ENCODE results near the gene SLIT3.

SLIT3 gene

DNA sequence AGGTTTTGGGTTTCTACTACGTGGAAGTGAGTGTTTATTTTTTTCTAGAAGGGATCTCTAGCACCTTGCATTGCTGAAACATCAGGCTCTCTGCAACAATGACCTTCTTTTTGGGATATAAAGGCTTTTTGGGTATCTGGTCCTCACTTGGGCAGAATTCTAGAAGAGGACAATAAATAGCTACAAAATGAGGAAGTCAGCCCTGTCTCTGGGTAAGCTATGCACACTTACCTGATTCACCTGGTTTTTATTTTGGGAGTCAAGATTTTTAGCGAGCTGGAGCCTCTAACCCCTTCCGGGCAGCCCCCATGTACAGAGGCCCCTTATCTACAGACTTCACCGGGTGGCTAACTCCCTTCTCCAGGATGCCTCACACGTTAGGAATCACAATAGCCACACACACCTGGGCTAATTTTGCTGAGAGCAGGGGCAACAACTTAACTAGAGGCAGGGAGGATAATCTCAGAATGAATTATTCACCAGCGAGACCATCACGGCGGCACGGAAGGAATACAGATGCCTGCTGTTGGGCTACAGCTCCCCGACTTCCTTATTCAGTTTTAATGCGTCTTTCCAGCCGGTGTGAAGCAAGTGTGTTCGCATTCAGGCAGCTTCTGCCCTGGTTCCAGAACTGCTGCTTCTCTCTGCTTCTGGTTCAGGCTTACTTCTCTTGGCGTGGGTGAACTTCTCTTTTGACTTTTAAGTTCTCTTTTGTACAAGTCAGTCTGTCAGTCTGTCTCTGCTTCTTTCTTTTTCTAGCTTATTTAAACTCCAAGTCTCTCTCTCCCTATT lies 380.7 kb downstream of the SLIT3 start:
- Histone ChIP-seq H3K27me3 (ENCODE audit: control insufficient read depth in 2 of 2, insufficient read depth in 2 of 2, low read length in 2 of 2) (peaks cover 2 to 6% of the 10 kb centered on the region in 2 donors), H3K4me1 (ENCODE audit: control insufficient read depth in 2 of 2, insufficient read depth in 2 of 2, low read length in 2 of 2) (peaks cover 0 to 3% of the 10 kb centered on the region in 2 donors), H3K4me3 (ENCODE audit: low read length in 2 of 2) (no peak overlapping the region), H3K36me3 (ENCODE audit: control insufficient read depth in 2 of 2, insufficient read depth in 2 of 2, low read length in 2 of 2) (no peaks in the 10 kb centered on the region), H3K27ac (ENCODE audit: low read depth in 2 of 2, low read length in 2 of 2) (no peak overlapping the region), H3K9me3 (ENCODE audit: control insufficient read depth in 2 of 2, low read length in 2 of 2) (no peaks in the 10 kb centered on the region), H3K9ac (ENCODE audit: low read depth in 1 of 2, low read length in 2 of 2) (no peak overlapping the region)

- peaks cover 2 to 6% of the 10 kb centered on the region in 2 donors for H3K27me3 ChIP-seq (ENCODE audit: control insufficient read depth in 2 of 2, insufficient read depth in 2 of 2, low read length in 2 of 2)
- H3K27ac ChIP-seq (ENCODE audit: low read depth in 2 of 2, low read length in 2 of 2): no peak overlapping the region
- no peaks in the 10 kb centered on the region for H3K9me3 ChIP-seq (ENCODE audit: control insufficient read depth in 2 of 2, low read length in 2 of 2)
These were observed 382.9 kb downstream of the SLIT3 start for GRCh38 chr5:168917947-168918600.

GRCh38 chr5:168916852-168917251 lies 384.1 kb downstream of the SLIT3 start:
- no peaks in the 10 kb centered on the region for H3K9me3 ChIP-seq (ENCODE audit: control insufficient read depth in 2 of 2, low read length in 2 of 2)
- H3K27ac ChIP-seq (ENCODE audit: low read depth in 2 of 2, low read length in 2 of 2): no peak overlapping the region
- H3K9ac ChIP-seq (ENCODE audit: low read depth in 1 of 2, low read length in 2 of 2): no peak overlapping the region
- H3K4me3 ChIP-seq (ENCODE audit: low read length in 2 of 2): no peak overlapping the region
- H3K36me3 ChIP-seq (ENCODE audit: control insufficient read depth in 2 of 2, insufficient read depth in 2 of 2, low read length in 2 of 2): no peaks in the 10 kb centered on the region
- peaks cover 0 to 6% of the 10 kb centered on the region in 2 donors for H3K27me3 ChIP-seq (ENCODE audit: control insufficient read depth in 2 of 2, insufficient read depth in 2 of 2, low read length in 2 of 2)
- peaks cover 0 to 3% of the 10 kb centered on the region in 2 donors for H3K4me1 ChIP-seq (ENCODE audit: control insufficient read depth in 2 of 2, insufficient read depth in 2 of 2, low read length in 2 of 2)

More at GRCh38 chr5:168917947-168918600, 382.9 kb downstream of the SLIT3 start:
- no peak overlapping the region for H3K9ac ChIP-seq (ENCODE audit: low read depth in 1 of 2, low read length in 2 of 2)
- no peak overlapping the region for H3K4me3 ChIP-seq (ENCODE audit: low read length in 2 of 2)
- peaks cover 0 to 3% of the 10 kb centered on the region in 2 donors for H3K4me1 ChIP-seq (ENCODE audit: control insufficient read depth in 2 of 2, insufficient read depth in 2 of 2, low read length in 2 of 2)
- no peaks in the 10 kb centered on the region for H3K36me3 ChIP-seq (ENCODE audit: control insufficient read depth in 2 of 2, insufficient read depth in 2 of 2, low read length in 2 of 2)

GRCh38 chr5:168916266-168916665 lies 384.7 kb downstream of the SLIT3 start:
- H3K4me3 ChIP-seq (ENCODE audit: low read length in 2 of 2): no peak overlapping the region
- peaks cover 0 to 3% of the 10 kb centered on the region in 2 donors for H3K4me1 ChIP-seq (ENCODE audit: control insufficient read depth in 2 of 2, insufficient read depth in 2 of 2, low read length in 2 of 2)
- no peak overlapping the region for H3K9ac ChIP-seq (ENCODE audit: low read depth in 1 of 2, low read length in 2 of 2)
- H3K27ac ChIP-seq (ENCODE audit: low read depth in 2 of 2, low read length in 2 of 2): no peak overlapping the region
- no peaks in the 10 kb centered on the region for H3K36me3 ChIP-seq (ENCODE audit: control insufficient read depth in 2 of 2, insufficient read depth in 2 of 2, low read length in 2 of 2)
- H3K9me3 ChIP-seq (ENCODE audit: control insufficient read depth in 2 of 2, low read length in 2 of 2): no peaks in the 10 kb centered on the region
- peaks cover 0 to 6% of the 10 kb centered on the region in 2 donors for H3K27me3 ChIP-seq (ENCODE audit: control insufficient read depth in 2 of 2, insufficient read depth in 2 of 2, low read length in 2 of 2)

DNA sequence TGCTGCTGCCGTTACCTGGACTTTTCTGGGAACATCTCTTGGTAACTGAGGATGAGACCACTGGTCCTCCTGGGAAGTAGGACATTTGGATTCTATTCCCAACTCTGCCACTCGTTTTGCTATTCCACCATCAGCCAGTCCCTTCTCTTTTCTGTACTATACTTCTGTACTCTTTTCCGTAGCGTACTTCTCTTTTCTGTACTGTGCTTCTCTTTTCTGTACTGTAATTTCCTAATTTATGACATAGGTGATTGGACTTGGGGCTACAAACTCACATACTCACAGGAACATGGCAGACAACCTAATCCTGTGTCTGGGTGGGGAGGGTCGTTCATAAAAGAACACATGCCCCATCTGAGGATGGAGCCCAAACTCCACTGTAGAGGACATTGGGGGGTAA lies 386.4 kb downstream of the SLIT3 start:
- H3K27me3 ChIP-seq (ENCODE audit: control insufficient read depth in 2 of 2, insufficient read depth in 2 of 2, low read length in 2 of 2): peaks cover 0 to 4% of the 10 kb centered on the region in 2 donors
- H3K9ac ChIP-seq (ENCODE audit: low read depth in 1 of 2, low read length in 2 of 2): no peak overlapping the region
- no peak overlapping the region for H3K4me3 ChIP-seq (ENCODE audit: low read length in 2 of 2)
- peaks cover 0 to 3% of the 10 kb centered on the region in 2 donors for H3K4me1 ChIP-seq (ENCODE audit: control insufficient read depth in 2 of 2, insufficient read depth in 2 of 2, low read length in 2 of 2)
- no peaks in the 10 kb centered on the region for H3K9me3 ChIP-seq (ENCODE audit: control insufficient read depth in 2 of 2, low read length in 2 of 2)
- no peak overlapping the region for H3K27ac ChIP-seq (ENCODE audit: low read depth in 2 of 2, low read length in 2 of 2)
- no peaks in the 10 kb centered on the region for H3K36me3 ChIP-seq (ENCODE audit: control insufficient read depth in 2 of 2, insufficient read depth in 2 of 2, low read length in 2 of 2)

- no peaks in the 10 kb centered on the region for H3K9me3 ChIP-seq (ENCODE audit: control insufficient read depth in 2 of 2, low read length in 2 of 2)
- H3K4me3 ChIP-seq (ENCODE audit: low read length in 2 of 2): no peak overlapping the region
- H3K4me1 ChIP-seq (ENCODE audit: control insufficient read depth in 2 of 2, insufficient read depth in 2 of 2, low read length in 2 of 2): no peaks in the 10 kb centered on the region
- H3K36me3 ChIP-seq (ENCODE audit: control insufficient read depth in 2 of 2, insufficient read depth in 2 of 2, low read length in 2 of 2): no peaks in the 10 kb centered on the region
- H3K9ac ChIP-seq (ENCODE audit: low read depth in 1 of 2, low read length in 2 of 2): no peak overlapping the region
- H3K27ac ChIP-seq (ENCODE audit: low read depth in 2 of 2, low read length in 2 of 2): no peak overlapping the region
- H3K27me3 ChIP-seq (ENCODE audit: control insufficient read depth in 2 of 2, insufficient read depth in 2 of 2, low read length in 2 of 2): no peaks in the 10 kb centered on the region
These were observed 390.1 kb downstream of the SLIT3 start for GRCh38 chr5:168910874-168911273.

- Histone ChIP-seq H3K4me3 (ENCODE audit: low read length in 2 of 2) (no peak overlapping the region), H3K4me1 (ENCODE audit: control insufficient read depth in 2 of 2, insufficient read depth in 2 of 2, low read length in 2 of 2) (no peaks in the 10 kb centered on the region), H3K9me3 (ENCODE audit: control insufficient read depth in 2 of 2, low read length in 2 of 2) (no peaks in the 10 kb centered on the region), H3K27me3 (ENCODE audit: control insufficient read depth in 2 of 2, insufficient read depth in 2 of 2, low read length in 2 of 2) (no peaks in the 10 kb centered on the region), H3K9ac (ENCODE audit: low read depth in 1 of 2, low read length in 2 of 2) (no peak overlapping the region), H3K36me3 (ENCODE audit: control insufficient read depth in 2 of 2, insufficient read depth in 2 of 2, low read length in 2 of 2) (no peaks in the 10 kb centered on the region), H3K27ac (ENCODE audit: low read depth in 2 of 2, low read length in 2 of 2) (no peak overlapping the region)
These were observed 392.7 kb downstream of the SLIT3 start for GRCh38 chr5:168908207-168908606.

DNA sequence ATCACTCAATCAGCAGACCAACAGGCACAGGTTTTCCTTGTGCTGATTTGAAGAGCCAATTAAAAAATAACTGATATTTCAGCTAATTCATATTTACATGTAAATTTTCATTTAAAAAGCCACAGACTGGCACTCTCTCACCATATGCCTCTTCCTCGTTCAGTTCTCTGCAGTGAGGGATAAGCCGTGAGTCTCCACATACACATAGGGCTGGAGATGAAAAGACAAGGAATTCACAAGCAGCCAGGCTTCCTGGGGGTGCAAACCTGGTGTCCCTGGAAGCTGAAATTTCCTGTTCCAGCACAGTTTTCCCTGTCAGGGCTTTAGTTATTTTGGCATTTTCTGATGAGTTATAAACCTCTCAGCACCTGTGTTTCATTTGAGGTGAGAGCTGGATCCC lies 397.9 kb downstream of the SLIT3 start:
- H3K27me3 ChIP-seq (ENCODE audit: control insufficient read depth in 2 of 2, insufficient read depth in 2 of 2, low read length in 2 of 2): no peaks in the 10 kb centered on the region
- H3K4me1 ChIP-seq (ENCODE audit: control insufficient read depth in 2 of 2, insufficient read depth in 2 of 2, low read length in 2 of 2): no peaks in the 10 kb centered on the region
- no peaks in the 10 kb centered on the region for H3K36me3 ChIP-seq (ENCODE audit: control insufficient read depth in 2 of 2, insufficient read depth in 2 of 2, low read length in 2 of 2)
- H3K4me3 ChIP-seq (ENCODE audit: low read length in 2 of 2): no peak overlapping the region
- H3K9ac ChIP-seq (ENCODE audit: low read depth in 1 of 2, low read length in 2 of 2): no peak overlapping the region
- H3K27ac ChIP-seq (ENCODE audit: low read depth in 2 of 2, low read length in 2 of 2): no peak overlapping the region
- no peaks in the 10 kb centered on the region for H3K9me3 ChIP-seq (ENCODE audit: control insufficient read depth in 2 of 2, low read length in 2 of 2)

- H3K27ac ChIP-seq (ENCODE audit: low read depth in 2 of 2, low read length in 2 of 2): no peak overlapping the region
- no peak overlapping the region for H3K9ac ChIP-seq (ENCODE audit: low read depth in 1 of 2, low read length in 2 of 2)
- no peaks in the 10 kb centered on the region for H3K9me3 ChIP-seq (ENCODE audit: control insufficient read depth in 2 of 2, low read length in 2 of 2)
- H3K36me3 ChIP-seq (ENCODE audit: control insufficient read depth in 2 of 2, insufficient read depth in 2 of 2, low read length in 2 of 2): no peaks in the 10 kb centered on the region
- H3K27me3 ChIP-seq (ENCODE audit: control insufficient read depth in 2 of 2, insufficient read depth in 2 of 2, low read length in 2 of 2): no peaks in the 10 kb centered on the region
- no peaks in the 10 kb centered on the region for H3K4me1 ChIP-seq (ENCODE audit: control insufficient read depth in 2 of 2, insufficient read depth in 2 of 2, low read length in 2 of 2)
- no peak overlapping the region for H3K4me3 ChIP-seq (ENCODE audit: low read length in 2 of 2)
These were observed 401.3 kb downstream of the SLIT3 start for GRCh38 chr5:168899673-168900072.

DNA sequence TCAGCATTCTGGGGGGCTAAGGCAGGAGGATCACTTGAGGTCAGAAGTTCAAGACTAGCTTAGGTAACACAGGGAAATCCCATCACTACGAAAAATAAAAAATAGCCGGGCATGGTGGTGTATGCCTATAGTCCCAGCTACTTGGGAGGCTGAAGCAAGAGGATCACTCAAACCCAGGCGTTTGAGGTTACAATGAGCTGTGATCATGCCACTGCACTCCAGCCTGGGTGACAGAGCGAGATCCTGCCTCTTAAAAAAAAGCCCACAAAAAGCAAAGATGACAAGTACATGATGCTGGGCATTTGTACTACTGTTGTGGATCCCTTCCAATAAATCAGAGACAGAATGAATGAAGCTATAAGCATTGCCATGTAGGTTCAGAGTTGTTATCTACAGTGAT lies 401.7 kb downstream of the SLIT3 start:
- no peak overlapping the region for H3K27ac ChIP-seq (ENCODE audit: low read depth in 2 of 2, low read length in 2 of 2)
- no peaks in the 10 kb centered on the region for H3K4me1 ChIP-seq (ENCODE audit: control insufficient read depth in 2 of 2, insufficient read depth in 2 of 2, low read length in 2 of 2)
- H3K36me3 ChIP-seq (ENCODE audit: control insufficient read depth in 2 of 2, insufficient read depth in 2 of 2, low read length in 2 of 2): no peaks in the 10 kb centered on the region
- H3K9me3 ChIP-seq (ENCODE audit: control insufficient read depth in 2 of 2, low read length in 2 of 2): no peaks in the 10 kb centered on the region
- no peak overlapping the region for H3K4me3 ChIP-seq (ENCODE audit: low read length in 2 of 2)
- no peaks in the 10 kb centered on the region for H3K27me3 ChIP-seq (ENCODE audit: control insufficient read depth in 2 of 2, insufficient read depth in 2 of 2, low read length in 2 of 2)
- H3K9ac ChIP-seq (ENCODE audit: low read depth in 1 of 2, low read length in 2 of 2): no peak overlapping the region
